Neural cell (in vitro differentiated cells): ENCODE results near the gene TMEM94. TPM values are rescaled to one million over a fixed set of nuclear protein-coding genes. Genes with fewer than 3 reads are reported as not detected.

ENCODE experiments used
- H2AFZ ChIP-seq: fragments of 200-600, 300-800 bp; sonication (generic), shearing (Covaris generic); 2 replicates; pipeline ENCODE4 v1.6.0; 2014; ENCODE audit warnings: low read depth, mild to moderate bottlenecking, antibody characterized with exemption, low read length, moderate library complexity
- H3F3A ChIP-seq: fragments of 200-600 bp; shearing (Covaris generic); 2 replicates; pipeline ENCODE4 v1.6.1; 2016; ENCODE audit warnings: mild to moderate bottlenecking, moderate library complexity, mixed read lengths, antibody characterized with exemption, low read length; ENCODE audit not compliant: insufficient read depth, poor library complexity, severe bottlenecking
- H3K27ac ChIP-seq: fragments of 200-600, 300-800 bp; sonication (generic), shearing (Covaris generic); 2 replicates; pipeline ENCODE4 v1.5.1; 2014; ENCODE audit warnings: mild to moderate bottlenecking, low read length, moderate library complexity
- H3K27me3 ChIP-seq: fragments of 300-800, 200-600 bp; sonication (generic), shearing (Covaris generic); 2 replicates; pipeline ENCODE4 v1.6.0; 2014; ENCODE audit warnings: mild to moderate bottlenecking, low read depth, low read length, moderate library complexity; ENCODE audit not compliant: insufficient read depth
- H3K36me3 ChIP-seq: fragments of 300-800, 200-600 bp; sonication (generic), shearing (Covaris generic); 2 replicates; pipeline ENCODE4 v1.5.1; 2014; ENCODE audit warnings: mild to moderate bottlenecking, antibody characterized with exemption, low read length, moderate library complexity; ENCODE audit not compliant: insufficient read depth
- H3K4me2 ChIP-seq: fragments of 300-800, 200-600 bp; sonication (generic), shearing (Covaris generic); 2 replicates; pipeline ENCODE4 v1.6.0; 2014; ENCODE audit warnings: mild to moderate bottlenecking, low read length
- H3K4me3 ChIP-seq: fragments of 300-800, 200-600 bp; sonication (generic), shearing (Covaris generic); 2 replicates; pipeline ENCODE4 v1.5.1; 2014; ENCODE audit warnings: mild to moderate bottlenecking, low read length, moderate library complexity
- H3K79me2 ChIP-seq: fragments of 200-600 bp; shearing (Covaris generic); replicated peaks from 2 replicates; pipeline ENCODE4 v1.6.0; 2014; ENCODE audit warnings: mild to moderate bottlenecking, low read length, moderate library complexity; ENCODE audit not compliant: insufficient read depth
- H3K9ac ChIP-seq: fragments of 300-800, 200-600 bp; sonication (generic), shearing (Covaris generic); 2 replicates; pipeline ENCODE4 v1.6.1; 2016; ENCODE audit warnings: mild to moderate bottlenecking, low read length, mixed read lengths
- H3K9me2 ChIP-seq: fragments of 200-600 bp; shearing (Covaris generic); 2 replicates; pipeline ENCODE4 v1.6.1; 2016; ENCODE audit warnings: mild to moderate bottlenecking, low read length, mixed read lengths; ENCODE audit not compliant: insufficient read depth
- H3K9me3 ChIP-seq: fragments of 200-600, 300-800 bp; sonication (generic), shearing (Covaris generic); 2 replicates; pipeline ENCODE4 v1.6.1; 2016; ENCODE audit warnings: mild to moderate bottlenecking, mixed run types, low read length, moderate library complexity, mixed read lengths
- H4K20me1 ChIP-seq: fragments of 200-600 bp; shearing (Covaris generic); 2 replicates; pipeline ENCODE4 v1.6.1; 2016; ENCODE audit warnings: mild to moderate bottlenecking, mixed run types; ENCODE audit not compliant: insufficient read depth
- CTCF ChIP-seq: fragments of 450-650 bp; IDR thresholded peaks from 2 replicates; pipeline ENCODE4 v1.5.1; 2014; ENCODE audit warnings: antibody characterized with exemption, mild to moderate bottlenecking, moderate library complexity; ENCODE audit not compliant: poor library complexity, severe bottlenecking
- EP300 ChIP-seq: fragments of 450-650 bp; conservative IDR thresholded peaks from 2 replicates; pipeline ENCODE4 v1.6.1; 2014; ENCODE audit warnings: antibody characterized with exemption, mild to moderate bottlenecking, moderate library complexity; ENCODE audit not compliant: poor library complexity, severe bottlenecking
- EZH2 ChIP-seq: fragments of 200-600, 300-800 bp; shearing (Covaris generic), sonication (generic); IDR thresholded peaks from 2 replicates; pipeline ENCODE4 v1.6.1; 2014; ENCODE audit warnings: antibody characterized with exemption, low read length, borderline replicate concordance, mild to moderate bottlenecking; ENCODE audit not compliant: insufficient read depth, poor library complexity, severe bottlenecking
- MXI1 ChIP-seq: fragments of 450-650 bp; conservative IDR thresholded peaks from 2 replicates; pipeline ENCODE4 v1.6.1; 2014; ENCODE audit warnings: antibody characterized with exemption, mild to moderate bottlenecking; ENCODE audit not compliant: poor library complexity, severe bottlenecking
- POLR2AphosphoS5 ChIP-seq: IDR thresholded peaks from 2 replicates; pipeline ENCODE4 v1.6.1; 2012
- RAD21 ChIP-seq: fragments of 450-650 bp; conservative IDR thresholded peaks from 2 replicates; pipeline ENCODE4 v1.6.1; 2014; ENCODE audit warnings: antibody characterized with exemption, mild to moderate bottlenecking, moderate library complexity
- REST ChIP-seq: IDR thresholded peaks from 2 replicates; pipeline ENCODE4 v1.6.1; 2012; ENCODE audit warnings: borderline replicate concordance
- SMC3 ChIP-seq: fragments of 450-650 bp; conservative IDR thresholded peaks from 2 replicates; pipeline ENCODE4 v1.6.1; 2014; ENCODE audit warnings: antibody characterized with exemption, mild to moderate bottlenecking, moderate library complexity; ENCODE audit not compliant: poor library complexity
- TAF1 ChIP-seq: IDR thresholded peaks from 2 replicates; pipeline ENCODE4 v1.6.1; 2012; ENCODE audit warnings: low read depth
- polyA plus RNA-seq: library from polyadenylated mRNA; depleted of rRNA; stranded (reverse); fragments of >200 nt; gene quantifications from 2 replicates; pipeline ENCODE4 v1.2.3, GENCODE V29; 2014

The TMEM94 gene
- polyA plus RNA-seq, 1 donor from 2014 or later, result 37.0 TPM

- Histone ChIP-seq H3K4me3 (no peak overlapping the region), H3K36me3 (no peaks in the 10 kb centered on the region), H3K4me2 (no peak overlapping the region), H2AFZ (no peak overlapping the region), H3K9me2 (no peaks in the 10 kb centered on the region), H4K20me1 (no peaks in the 10 kb centered on the region), H3K9me3 (no peaks in the 10 kb centered on the region), H3K27ac (no peak overlapping the region), H3K27me3 (no peaks in the 10 kb centered on the region), H3F3A (no peaks in the 10 kb centered on the region), H3K9ac (no peak overlapping the region), H3K79me2 (no peaks in the 10 kb centered on the region)
- TF ChIP-seq CTCF (no peak), REST (no peak), SMC3 (no peak), RAD21 (no peak), EP300 (no peak), TAF1 (no peak), POLR2AphosphoS5 (no peak), MXI1 (no peak), EZH2 (no peak)
Observed at GRCh38 chr17:75492555-75493168, 36.2 kb downstream of the TMEM94 start.

GRCh38 chr17:75493476-75494129 is 37.2 kb downstream of the TMEM94 start:
- no peaks in the 10 kb centered on the region for H3K36me3 ChIP-seq

More at GRCh38 chr17:75493476-75494129, 37.2 kb downstream of the TMEM94 start:
- no peak for TF ChIP-seq CTCF
- Histone ChIP-seq H3K9me2 (no peaks in the 10 kb centered on the region), H3K9me3 (no peaks in the 10 kb centered on the region), H4K20me1 (no peaks in the 10 kb centered on the region), H3K27me3 (no peaks in the 10 kb centered on the region), H3K4me3 (no peak overlapping the region), H3K4me2 (no peak overlapping the region), H2AFZ (no peak overlapping the region), H3K27ac (no peak overlapping the region), H3K79me2 (no peaks in the 10 kb centered on the region), H3F3A (no peaks in the 10 kb centered on the region), H3K9ac (no peak overlapping the region)
